Activated naive CD8-positive, alpha-beta T cell treated with anti-CD3 and anti-CD28 coated beads, Interleukin-2, amount 10 ng/mL, durations not matched to agents 7 days and 5 days (primary cell): ENCODE data around the gene TTC23. TPM values are rescaled to one million over a fixed set of nuclear protein-coding genes. Genes with fewer than 3 reads are reported as not detected.

ENCODE experiments used
- total RNA-seq, 2 experiments: library from RNA; stranded (reverse); gene quantifications; one replicate each; pipeline ENCODE4 v1.2.3, GENCODE V29; 2021

Gene TTC23
- total RNA-seq, 2 experiments from 2014 or later: 0.61 to 0.82 TPM

Other genes starting within 250 kb of the TTC23 start
- not detected for gene PGPEP1L, start 241.8 kb downstream of the TTC23 start, total RNA-seq
- gene SYNM, start 144.5 kb downstream of the TTC23 start, total RNA-seq: 1 to 10 TPM; 4.5 to 6.7 TPM
- gene LRRC28, start 1.9 kb upstream of the TTC23 start, total RNA-seq: 10 to 100 TPM; 18.0 to 20.3 TPM